Coronary artery (tissue), 2 donors: ENCODE measurements around the gene EFNA5.

Experiments
- DNase-seq: peaks from one replicate; pipeline ENCODE4 v3.0.0-alpha.2; 2017; ENCODE audit warnings: low spot score
- H3K27ac ChIP-seq, 2 donors: fragments of 200-600 bp; sonication (generic); one replicate each; pipeline ENCODE4 v1.5.1; 2016 to 2019
- H3K4me3 ChIP-seq: fragments of 200-600 bp; sonication (generic); 2 replicates; pipeline ENCODE4 v1.5.1; 2016; ENCODE audit warnings: mild to moderate bottlenecking, moderate library complexity
- CTCF ChIP-seq: fragments of 200-600 bp; sonication (generic); IDR thresholded peaks from one replicate; pipeline ENCODE4 v1.5.1; 2019; ENCODE audit warnings: antibody characterized with exemption

EFNA5 gene

GRCh38 chr5:107558823-107559375 is 111.8 kb downstream of the EFNA5 start:
- DNase-seq, result no peak
- H3K4me3 ChIP-seq, result no peak overlapping the region
- no peak overlapping the region for H3K27ac ChIP-seq
- TF ChIP-seq CTCF, result no peak

DNA sequence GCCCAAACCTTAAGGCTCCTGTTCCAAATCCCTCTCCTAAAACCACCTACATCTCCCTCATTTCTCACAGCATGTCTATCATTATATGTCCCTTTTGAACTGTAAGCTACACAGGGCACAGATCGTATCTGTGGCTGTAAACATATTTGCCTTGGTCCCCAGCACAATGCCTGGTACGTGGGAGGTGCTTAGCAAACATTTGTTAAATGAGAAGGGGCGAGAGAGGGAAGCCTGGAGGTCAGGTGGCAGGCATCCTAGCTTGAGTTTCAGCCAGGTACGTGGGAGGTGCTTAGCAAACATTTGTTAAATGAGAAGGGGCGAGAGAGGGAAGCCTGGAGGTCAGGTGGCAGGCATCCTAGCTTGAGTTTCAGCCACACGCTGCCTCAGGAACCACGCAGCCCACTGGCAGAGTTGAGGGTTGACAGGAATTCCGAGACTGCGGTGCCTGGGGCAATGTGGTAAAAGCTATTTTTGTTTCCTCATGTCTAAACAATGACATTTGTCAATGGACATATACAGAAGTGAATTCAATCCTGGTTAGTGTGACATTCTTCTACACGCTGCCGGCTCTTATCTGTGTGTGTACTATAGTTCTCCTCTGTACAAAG is 113.6 kb downstream of the EFNA5 start:
- H3K27ac ChIP-seq, result no peak overlapping the region
- no peak for TF ChIP-seq CTCF
- no peak for DNase-seq
- H3K4me3 ChIP-seq, result no peak overlapping the region

DNA sequence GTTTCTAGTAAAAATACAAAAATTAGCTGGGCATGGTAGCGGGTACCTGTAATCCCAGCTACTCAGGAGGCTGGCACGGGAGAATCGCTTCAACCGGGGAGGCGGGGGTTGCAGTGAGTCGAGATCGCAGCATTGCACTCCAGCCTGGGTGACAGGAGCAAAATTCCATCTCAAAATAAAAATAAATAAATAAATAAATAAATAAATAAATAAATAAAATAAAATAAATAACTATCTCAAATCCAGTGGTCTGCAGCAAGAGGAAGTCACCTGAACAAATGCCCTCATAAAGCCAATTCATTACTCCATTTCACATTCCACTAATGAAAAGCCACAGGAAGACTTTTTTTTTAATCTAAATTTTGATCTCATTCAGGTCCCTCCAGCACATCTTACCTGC is 114.2 kb downstream of the EFNA5 start:
- Histone ChIP-seq H3K27ac (no peak overlapping the region), H3K4me3 (no peak overlapping the region)
- TF ChIP-seq CTCF, result no peak
- no peak for DNase-seq

GRCh38 chr5:107555425-107556090 is 115.2 kb downstream of the EFNA5 start:
- no peak for DNase-seq
- TF ChIP-seq CTCF, result no peak
- Histone ChIP-seq H3K27ac (no peak overlapping the region), H3K4me3 (no peak overlapping the region)

DNA sequence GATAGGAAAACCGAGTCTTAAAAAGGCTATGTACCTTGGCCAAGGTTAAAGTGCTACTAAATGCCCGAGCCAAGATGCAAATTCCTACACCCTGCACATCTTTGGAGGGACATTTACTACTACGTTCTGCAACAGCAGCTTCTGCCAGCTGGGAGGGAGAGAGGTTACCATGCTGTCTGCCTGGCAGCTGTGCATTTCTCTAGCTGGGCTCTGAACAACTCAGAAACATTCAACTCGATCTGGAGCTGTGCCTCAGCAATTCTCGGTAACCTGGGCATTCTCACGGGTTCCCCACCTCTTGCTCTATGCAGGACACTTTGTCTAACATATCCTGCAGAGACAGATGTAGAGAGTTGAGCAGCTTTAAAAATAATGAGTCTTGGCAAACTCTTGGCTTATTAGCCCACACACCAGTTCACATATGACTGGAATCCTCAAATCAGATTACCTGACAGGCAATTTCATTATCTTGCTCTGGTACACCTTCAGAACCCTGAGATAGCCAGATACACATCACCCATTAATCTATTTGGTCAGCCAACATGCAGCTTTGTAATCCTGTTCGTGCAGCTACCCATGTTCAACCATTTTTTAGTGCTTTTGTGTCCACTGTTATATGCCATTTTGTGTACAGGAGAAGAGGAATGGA is 115.8 kb downstream of the EFNA5 start:
- no peak overlapping the region for H3K27ac ChIP-seq
- no peak for TF ChIP-seq CTCF
- no peak for DNase-seq
- H3K4me3 ChIP-seq, result no peak overlapping the region

DNA sequence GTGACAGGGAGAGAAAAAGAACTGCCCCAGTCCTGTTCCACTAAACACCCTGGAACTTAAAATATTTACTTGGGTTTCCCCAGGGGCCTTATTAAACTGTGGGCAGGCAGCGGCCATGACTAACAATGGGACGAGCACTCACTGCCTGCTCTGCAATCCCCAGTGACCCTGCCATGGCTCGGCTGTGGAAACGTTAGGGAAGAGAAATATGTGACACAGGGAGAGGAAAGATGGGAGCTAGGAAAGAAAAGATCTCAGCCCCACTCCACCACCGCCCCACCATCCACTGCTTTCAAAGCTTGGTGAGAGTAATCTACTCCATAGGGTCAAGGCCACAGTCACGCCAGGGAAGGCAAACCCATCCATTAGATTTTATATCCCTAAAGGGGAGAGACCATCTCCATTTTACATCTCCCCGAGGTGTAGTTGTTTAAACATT is 117.6 kb downstream of the EFNA5 start:
- TF ChIP-seq CTCF, result no peak
- no peak for DNase-seq
- Histone ChIP-seq H3K4me3 (no peak overlapping the region), H3K27ac (no peak overlapping the region)
